Spleen (tissue), 11 donors: ENCODE data around the gene KCNH4. TPM values are rescaled to one million over a fixed set of nuclear protein-coding genes. Genes with fewer than 3 reads are reported as not detected.
A peak's percentile ranks its signal among the peaks of the same experiment; 100 is the strongest.

Experiments
- DNase-seq: peaks from one replicate; pipeline ENCODE4 v3.0.0-alpha.2; 2020
- H3K27ac ChIP-seq, 8 donors: fragments of 200-600 bp; sonication (generic) in 7 of 8; 1 replicate in 4 of 8; 2 replicates in 4 of 8; pipeline versions ENCODE4 v1.5.0 to v1.8.0; 2016 to 2021; ENCODE audit warnings: inconsistent platforms in 4 of 8, mild to moderate bottlenecking in 4 of 8, moderate library complexity in 1 of 8
- H3K27me3 ChIP-seq, 7 donors: fragments of 200-600 bp; sonication (generic) in 6 of 7; replicated peaks in 1 of 7; 1 replicate in 4 of 7; 2 replicates in 3 of 7; pipeline versions ENCODE4 v1.5.0 to v1.8.0; 2016 to 2021; ENCODE audit warnings: inconsistent platforms in 3 of 7, mild to moderate bottlenecking in 1 of 7
- H3K36me3 ChIP-seq, 6 donors: fragments of 200-600 bp; sonication (generic) in 5 of 6; 1 replicate in 4 of 6; 2 replicates in 2 of 6; pipeline versions ENCODE4 v1.5.0 to v1.8.0; 2016 to 2021; ENCODE audit warnings: inconsistent platforms in 2 of 6
- H3K4me1 ChIP-seq, 6 donors: fragments of 200-600 bp; sonication (generic) in 5 of 6; 1 replicate in 3 of 6; 2 replicates in 3 of 6; pipeline versions ENCODE4 v1.5.0 to v1.8.0; 2016 to 2021; ENCODE audit warnings: inconsistent platforms in 3 of 6
- H3K4me3 ChIP-seq, 8 donors: fragments of 200-600 bp; sonication (generic) in 7 of 8; 1 replicate in 4 of 8; 2 replicates in 4 of 8; pipeline versions ENCODE4 v1.5.0 to v1.8.0; 2016 to 2021; ENCODE audit warnings: inconsistent platforms in 4 of 8, mild to moderate bottlenecking in 4 of 8, moderate library complexity in 2 of 8
- H3K9me3 ChIP-seq, 8 donors: fragments of 200-600 bp; sonication (generic) in 7 of 8; 1 replicate in 4 of 8; 2 replicates in 4 of 8; pipeline versions ENCODE4 v1.5.0 to v1.8.0; 2016 to 2021; ENCODE audit warnings: inconsistent platforms in 4 of 8
- POLR2A ChIP-seq, 3 donors: fragments of 450-650 bp; IDR thresholded peaks; one replicate each; pipeline ENCODE4 v1.5.1; 2017; ENCODE audit warnings: antibody characterized with exemption in 3 of 3, mild to moderate bottlenecking in 1 of 3
- POLR2AphosphoS5 ChIP-seq, 3 donors: sonication (generic); formaldehyde crosslinking; IDR thresholded peaks; one replicate each; pipeline ENCODE4 v1.5.1; 2017; ENCODE audit warnings: antibody characterized with exemption in 3 of 3
- WGBS, 5 donors: extraction: QIAGEN DNeasy Blood & Tissue Kit in 3 of 5; methylation state at CpG; one replicate each; pipeline versions ENCODE4 v1.1.5 to v1.1.7; 2013 to 2018; 5-methylcytosine and 5-hydroxymethylcytosine counted together
- intact Hi-C: fragments of 100-400 bp; cut with DNase I; formaldehyde crosslinking; loops from one replicate; pipeline ENCODE4 v1.15.0; 2023; ENCODE audit warnings: low total_unique reads
- polyA plus RNA-seq, 3 donors: library from polyadenylated mRNA; stranded (reverse); fragments of 200-250 nt; gene quantifications; one replicate each; pipeline ENCODE4 v1.2.1, GENCODE V29; 2013
- total RNA-seq, 7 donors: library from RNA; depleted of rRNA in 3 of 7; stranded (reverse); fragments of >200 nt in 3 of 7; fragmentation: NEBNext Ultra II Directional in 4 of 7; extraction: Animal tissue kit (Norgen Biotek cat#: 25700) in 4 of 7; gene quantifications; one replicate each; pipeline versions ENCODE4 v1.1.0 to v1.2.1, GENCODE V29; 2016 to 2021
- TF ChIP-seq, protein P1 (sequence below), 11 experiments: fragments of 200-600 bp in 7 of 11; fragments of 450-650 bp in 4 of 11; sonication (generic) in 4 of 11; IDR thresholded peaks in 8 of 11; conservative IDR thresholded peaks in 3 of 11; 1 replicate in 7 of 11; 2 replicates in 4 of 11; pipeline versions ENCODE4 v1.4.0 to v1.8.0; 2016 to 2021; ENCODE audit warnings: antibody characterized with exemption in 11 of 11, inconsistent platforms in 4 of 11, mild to moderate bottlenecking in 1 of 11
- donor health status: healthy with polysubstance abuse.
- donor health status: DM: no; HTN: no; CAD: no; lungs with moderate emphysema.
- donor health status: DM: no; HTN: no; CAD: no.
- donor health status: Bipolar disorder and iron deficiency.
- donor health status: healthy.
- donor health status: DM: no; HTN: no; CAD: no.
- donor health status: DM: yes; HTN: yes; CAD: no.

KCNH4 gene
- total and polyA plus RNA-seq, 10 donors, result 0.14 to 0.52 (median 0.24) TPM

DNA sequence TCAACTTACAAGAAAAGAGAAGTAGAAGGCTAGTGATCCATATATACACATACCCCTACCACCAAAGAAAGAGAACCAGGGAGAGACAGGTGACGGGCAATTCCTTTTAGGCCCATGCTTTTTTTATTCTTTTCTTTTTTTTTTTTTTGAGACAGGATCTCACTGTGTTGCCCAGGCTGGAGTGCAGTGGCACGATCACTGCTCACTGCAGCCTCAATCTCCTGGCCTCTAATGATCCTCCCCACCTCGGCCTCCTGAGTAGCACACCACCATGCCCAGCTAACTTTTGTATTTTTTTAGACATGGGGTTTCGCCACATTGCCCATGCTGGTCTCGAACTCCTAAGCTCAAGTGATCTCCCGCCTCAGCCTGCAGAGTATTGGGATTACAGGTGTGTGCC is 53.5 kb downstream of the KCNH4 start:
- Histone ChIP-seq H3K27me3 (no peaks in the 10 kb centered on the region), H3K4me3 (no peak overlapping the region), H3K4me1 (peaks cover 19 to 49% (median 39%) of the 10 kb centered on the region in 6 donors), H3K9me3 (no peaks in the 10 kb centered on the region), H3K27ac (peak overlapping the region in 3 of 8 donors; percentile 78 to 85 (median 84)), H3K36me3 (peaks cover 0 to 85% (median 61%) of the 10 kb centered on the region in 6 donors)
- no peak for DNase-seq
- WGBS, 5 donors, result 83 to 95% (median 89%) methylated on average over 6 of the region's 6 CpGs
- no peak for TF ChIP-seq POLR2AphosphoS5 (IDR thresholded peaks at IDR 0.05)
- TF ChIP-seq, protein P1, sequence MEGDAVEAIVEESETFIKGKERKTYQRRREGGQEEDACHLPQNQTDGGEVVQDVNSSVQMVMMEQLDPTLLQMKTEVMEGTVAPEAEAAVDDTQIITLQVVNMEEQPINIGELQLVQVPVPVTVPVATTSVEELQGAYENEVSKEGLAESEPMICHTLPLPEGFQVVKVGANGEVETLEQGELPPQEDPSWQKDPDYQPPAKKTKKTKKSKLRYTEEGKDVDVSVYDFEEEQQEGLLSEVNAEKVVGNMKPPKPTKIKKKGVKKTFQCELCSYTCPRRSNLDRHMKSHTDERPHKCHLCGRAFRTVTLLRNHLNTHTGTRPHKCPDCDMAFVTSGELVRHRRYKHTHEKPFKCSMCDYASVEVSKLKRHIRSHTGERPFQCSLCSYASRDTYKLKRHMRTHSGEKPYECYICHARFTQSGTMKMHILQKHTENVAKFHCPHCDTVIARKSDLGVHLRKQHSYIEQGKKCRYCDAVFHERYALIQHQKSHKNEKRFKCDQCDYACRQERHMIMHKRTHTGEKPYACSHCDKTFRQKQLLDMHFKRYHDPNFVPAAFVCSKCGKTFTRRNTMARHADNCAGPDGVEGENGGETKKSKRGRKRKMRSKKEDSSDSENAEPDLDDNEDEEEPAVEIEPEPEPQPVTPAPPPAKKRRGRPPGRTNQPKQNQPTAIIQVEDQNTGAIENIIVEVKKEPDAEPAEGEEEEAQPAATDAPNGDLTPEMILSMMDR (IDR thresholded peaks at IDR 0.05 in 8 of 11, conservative IDR thresholded peaks at IDR 0.05 in 3 of 11), result no peak
- TF ChIP-seq POLR2A (IDR thresholded peaks at IDR 0.05), result no peak
- intact Hi-C loops, result no loop called here

GRCh38 chr17:42126836-42127235 is 54.1 kb downstream of the KCNH4 start:
- Histone ChIP-seq H3K36me3 (peaks cover 0 to 88% (median 61%) of the 10 kb centered on the region in 6 donors), H3K9me3 (no peaks in the 10 kb centered on the region), H3K4me1 (peaks cover 13 to 45% (median 38%) of the 10 kb centered on the region in 6 donors), H3K27ac (peak overlapping the region in 2 of 8 donors; percentile 34 to 85), H3K4me3 (no peak overlapping the region), H3K27me3 (no peaks in the 10 kb centered on the region)
- TF ChIP-seq POLR2AphosphoS5 (IDR thresholded peaks at IDR 0.05), result no peak
- TF ChIP-seq, protein P1 (IDR thresholded peaks at IDR 0.05 in 8 of 11, conservative IDR thresholded peaks at IDR 0.05 in 3 of 11), result no peak
- no peak for TF ChIP-seq POLR2A (IDR thresholded peaks at IDR 0.05)
- DNase-seq, result no peak
- 79 to 91% (median 85%) methylated on average over 3 of the region's 3 CpGs for WGBS, 5 donors
- intact Hi-C loops, result no loop called here

DNA sequence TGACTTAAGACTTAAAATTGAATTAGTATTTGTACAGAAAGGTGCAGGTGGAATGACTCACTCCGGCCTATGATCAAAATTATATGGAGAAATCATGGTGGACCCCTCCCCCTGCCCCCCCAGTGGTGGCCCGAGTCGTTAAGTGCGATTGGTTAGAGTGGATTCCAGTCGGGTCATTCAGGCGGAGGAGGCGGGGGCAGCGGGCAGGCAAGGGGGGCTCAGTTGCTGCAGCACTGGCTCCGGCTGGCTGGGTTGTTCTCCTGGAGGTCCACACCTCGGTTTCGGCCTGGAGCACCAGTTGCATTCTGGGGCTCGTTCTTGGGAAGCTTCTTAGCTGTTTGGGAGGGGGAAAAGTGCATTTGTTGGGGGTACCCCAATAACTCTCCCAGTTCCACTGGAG is 55.4 kb downstream of the KCNH4 start:
- Histone ChIP-seq H3K27me3 (no peaks in the 10 kb centered on the region), H3K4me3 (no peak overlapping the region), H3K9me3 (no peaks in the 10 kb centered on the region), H3K36me3 (peaks cover 0 to 79% (median 61%) of the 10 kb centered on the region in 6 donors), H3K27ac (no peak overlapping the region), H3K4me1 (peaks cover 16 to 45% (median 38%) of the 10 kb centered on the region in 6 donors)
- TF ChIP-seq POLR2AphosphoS5 (IDR thresholded peaks at IDR 0.05), result peak in 1 of 3 donors; percentile 37
- TF ChIP-seq, protein P1 (IDR thresholded peaks at IDR 0.05 in 8 of 11, conservative IDR thresholded peaks at IDR 0.05 in 3 of 11), result no peak
- no peak for TF ChIP-seq POLR2A (IDR thresholded peaks at IDR 0.05)
- WGBS, 5 donors, result 86 to 93% (median 90%) methylated on average over 9 to 12 of the region's 12 CpGs
- DNase-seq, result no peak
- intact Hi-C loops, result no loop called here

GRCh38 chr17:42124256-42124655 is 56.7 kb downstream of the KCNH4 start:
- no peaks in the 10 kb centered on the region for H3K9me3 ChIP-seq
- peak overlapping the region in 2 of 8 donors; percentile 16 to 24 for H3K27ac ChIP-seq
- 85 to 97% (median 88%) methylated on average over 3 of the region's 3 CpGs for WGBS, 5 donors
- TF ChIP-seq, protein P1 (IDR thresholded peaks at IDR 0.05 in 8 of 11, conservative IDR thresholded peaks at IDR 0.05 in 3 of 11), result no peak
- TF ChIP-seq POLR2AphosphoS5 (IDR thresholded peaks at IDR 0.05), result no peak
- no peak for TF ChIP-seq POLR2A (IDR thresholded peaks at IDR 0.05)
- no peak overlapping the region for H3K4me3 ChIP-seq
- no peaks in the 10 kb centered on the region for H3K27me3 ChIP-seq
- no peak for DNase-seq
- peaks cover 0 to 69% (median 50%) of the 10 kb centered on the region in 6 donors for H3K36me3 ChIP-seq
- peaks cover 10 to 45% (median 37%) of the 10 kb centered on the region in 6 donors for H3K4me1 ChIP-seq
- intact Hi-C loops, result no loop called here
